Smooth muscle cell (in vitro differentiated cells): ENCODE results near the gene DST. TPM values are rescaled to one million over a fixed set of nuclear protein-coding genes. Genes with fewer than 3 reads are reported as not detected.

Experiments used
- DNase-seq: peaks from one replicate; lab custom pipeline; 2025; ENCODE audit not compliant: unreplicated experiment; lab: John Stamatoyannopoulos, UW
- H2AFZ ChIP-seq: fragments of 200-600 bp; sonication (generic); 2 replicates; pipeline ENCODE4 v1.6.0; 2016; ENCODE audit warnings: antibody characterized with exemption, low read depth, mild to moderate bottlenecking
- H3F3A ChIP-seq: fragments of 200-600 bp; sonication (generic); 2 replicates; pipeline ENCODE4 v1.6.0; 2017; ENCODE audit warnings: antibody characterized with exemption, low read depth
- H3K27ac ChIP-seq: fragments of 200-600 bp; sonication (generic); 2 replicates; pipeline ENCODE4 v1.5.1; 2016; ENCODE audit warnings: low read depth, mild to moderate bottlenecking
- H3K27me3 ChIP-seq: fragments of 200-600 bp; sonication (generic); 2 replicates; pipeline ENCODE4 v1.6.1; 2016; ENCODE audit warnings: low read depth, mild to moderate bottlenecking
- H3K36me3 ChIP-seq: fragments of 200-600 bp; sonication (generic); 2 replicates; pipeline ENCODE4 v1.5.1; 2016; ENCODE audit warnings: low read depth
- H3K4me1 ChIP-seq: fragments of 200-600 bp; sonication (generic); 2 replicates; pipeline ENCODE4 v1.5.1; 2016; ENCODE audit warnings: low read depth
- H3K4me2 ChIP-seq: fragments of 200-600 bp; sonication (generic); 2 replicates; pipeline ENCODE4 v1.6.0; 2016; ENCODE audit warnings: mild to moderate bottlenecking
- H3K4me3 ChIP-seq: fragments of 200-600 bp; sonication (generic); 2 replicates; pipeline ENCODE4 v1.5.1; 2016; ENCODE audit warnings: mild to moderate bottlenecking
- H3K79me2 ChIP-seq: fragments of 200-600 bp; sonication (generic); 2 replicates; pipeline ENCODE4 v1.6.0; 2016; ENCODE audit warnings: low read depth, mild to moderate bottlenecking
- H3K9ac ChIP-seq: fragments of 200-600 bp; sonication (generic); 2 replicates; pipeline ENCODE4 v1.6.0; 2016; ENCODE audit warnings: low read depth
- H3K9me3 ChIP-seq: fragments of 200-600 bp; sonication (generic); replicated peaks from 2 replicates; pipeline ENCODE4 v1.5.1; 2016; ENCODE audit warnings: low read depth
- H4K20me1 ChIP-seq: fragments of 200-600 bp; sonication (generic); 2 replicates; pipeline ENCODE4 v1.6.0; 2016; ENCODE audit warnings: low read depth
- CTCF ChIP-seq: fragments of 200-600 bp; sonication (generic); IDR thresholded peaks from 2 replicates; pipeline ENCODE4 v1.5.1; 2017; ENCODE audit warnings: borderline replicate concordance, mild to moderate bottlenecking, antibody characterized with exemption; ENCODE audit not compliant: insufficient read depth, poor library complexity, severe bottlenecking
- WGBS: methylation state at CpG from one replicate; pipeline ENCODE4 v1.1.7; 2016; ENCODE audit warnings: low lambda C conversion rate; 5-methylcytosine and 5-hydroxymethylcytosine counted together
- polyA plus RNA-seq: library from polyadenylated mRNA; unstranded; fragments of >200 nt; fragmentation: Nextera tagmentation; extraction: Ambion mirVana; gene quantifications from 2 replicates; pipeline ENCODE4 v1.2.1, GENCODE V29; 2016
- total RNA-seq: library from RNA; depleted of rRNA; stranded (reverse); fragments of >200 nt; gene quantifications from 2 replicates; pipeline ENCODE4 v1.2.3, GENCODE V29; 2014

Gene DST
- total and polyA plus RNA-seq, 2 experiments from 2014 or later, result 17.1 to 186 TPM

- Histone ChIP-seq H3K4me1 (no peaks in the 10 kb centered on the region), H3K79me2 (no peaks in the 10 kb centered on the region), H3K27me3 (no peaks in the 10 kb centered on the region), H3F3A (no peaks in the 10 kb centered on the region), H3K36me3 (no peaks in the 10 kb centered on the region), H3K9ac (no peak overlapping the region), H3K9me3 (no peaks in the 10 kb centered on the region), H4K20me1 (no peaks in the 10 kb centered on the region), H3K4me3 (no peak overlapping the region), H3K4me2 (no peak overlapping the region), H3K27ac (no peak overlapping the region), H2AFZ (no peak overlapping the region)
- WGBS, result 97% methylated on average over 2 of the region's 2 CpGs
- DNase-seq, result no peak
- no peak for TF ChIP-seq CTCF
These were observed 224.9 kb downstream of the DST start for GRCh38 chr6:56417823-56418222.

DNA sequence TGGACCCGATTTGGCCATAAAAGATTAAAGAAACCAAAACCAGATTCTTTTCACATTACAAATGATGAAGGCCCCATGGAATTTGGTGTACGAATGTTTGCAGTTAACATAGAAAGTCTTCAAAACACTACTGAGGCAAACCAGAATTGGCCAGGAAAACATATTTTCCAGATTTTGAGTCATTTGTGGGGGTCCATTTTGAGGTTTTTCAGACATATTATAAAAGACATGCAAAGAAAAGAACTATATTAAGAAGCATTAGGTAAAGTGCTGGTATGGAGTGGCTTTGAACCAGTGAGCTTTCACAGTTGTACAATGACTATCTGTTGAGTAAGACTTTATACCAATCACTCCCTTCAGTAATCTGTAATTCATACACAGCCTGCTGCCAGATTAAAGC is 226.4 kb downstream of the DST start:
- no peak for DNase-seq
- no peak overlapping the region for H3K9ac ChIP-seq
- TF ChIP-seq CTCF, result no peak
- H3K79me2 ChIP-seq, result no peaks in the 10 kb centered on the region
- no peaks in the 10 kb centered on the region for H3K36me3 ChIP-seq
- H3K27me3 ChIP-seq, result no peaks in the 10 kb centered on the region
- H3K27ac ChIP-seq, result no peak overlapping the region
- peak overlapping the region; percentile 57 for H2AFZ ChIP-seq
- no peaks in the 10 kb centered on the region for H3F3A ChIP-seq
- 74% methylated on average over 2 of the region's 2 CpGs for WGBS
- no peaks in the 10 kb centered on the region for H3K9me3 ChIP-seq
- H4K20me1 ChIP-seq, result no peaks in the 10 kb centered on the region
- no peaks in the 10 kb centered on the region for H3K4me1 ChIP-seq
- H3K4me3 ChIP-seq, result no peak overlapping the region
- H3K4me2 ChIP-seq, result no peak overlapping the region

GRCh38 chr6:56408976-56409375 is 233.7 kb downstream of the DST start:
- Histone ChIP-seq H2AFZ (no peak overlapping the region), H3K4me1 (no peaks in the 10 kb centered on the region), H3K9ac (no peak overlapping the region), H3K27ac (no peak overlapping the region), H4K20me1 (no peaks in the 10 kb centered on the region), H3K4me3 (no peak overlapping the region), H3K4me2 (no peak overlapping the region), H3K9me3 (no peaks in the 10 kb centered on the region), H3K27me3 (no peaks in the 10 kb centered on the region), H3K79me2 (no peaks in the 10 kb centered on the region), H3F3A (no peaks in the 10 kb centered on the region), H3K36me3 (no peaks in the 10 kb centered on the region)
- no peak for DNase-seq
- TF ChIP-seq CTCF, result no peak
